ENCODE measurements around the gene TAOK1. TPM values are rescaled to one million over a fixed set of nuclear protein-coding genes. Genes with fewer than 3 reads are reported as not detected.

The TAOK1 gene
- total RNA-seq, 1 donor from 2014 or later: 95.5 TPM

GRCh38 chr17:29352146-29352545 is 38.0 kb upstream of the TAOK1 start:
- TF ChIP-seq, protein P1, sequence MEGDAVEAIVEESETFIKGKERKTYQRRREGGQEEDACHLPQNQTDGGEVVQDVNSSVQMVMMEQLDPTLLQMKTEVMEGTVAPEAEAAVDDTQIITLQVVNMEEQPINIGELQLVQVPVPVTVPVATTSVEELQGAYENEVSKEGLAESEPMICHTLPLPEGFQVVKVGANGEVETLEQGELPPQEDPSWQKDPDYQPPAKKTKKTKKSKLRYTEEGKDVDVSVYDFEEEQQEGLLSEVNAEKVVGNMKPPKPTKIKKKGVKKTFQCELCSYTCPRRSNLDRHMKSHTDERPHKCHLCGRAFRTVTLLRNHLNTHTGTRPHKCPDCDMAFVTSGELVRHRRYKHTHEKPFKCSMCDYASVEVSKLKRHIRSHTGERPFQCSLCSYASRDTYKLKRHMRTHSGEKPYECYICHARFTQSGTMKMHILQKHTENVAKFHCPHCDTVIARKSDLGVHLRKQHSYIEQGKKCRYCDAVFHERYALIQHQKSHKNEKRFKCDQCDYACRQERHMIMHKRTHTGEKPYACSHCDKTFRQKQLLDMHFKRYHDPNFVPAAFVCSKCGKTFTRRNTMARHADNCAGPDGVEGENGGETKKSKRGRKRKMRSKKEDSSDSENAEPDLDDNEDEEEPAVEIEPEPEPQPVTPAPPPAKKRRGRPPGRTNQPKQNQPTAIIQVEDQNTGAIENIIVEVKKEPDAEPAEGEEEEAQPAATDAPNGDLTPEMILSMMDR (IDR thresholded peaks at IDR 0.05; ENCODE audit: unreplicated experiment): no peak
- Mint-ChIP-seq H3K27me3 (ENCODE audit: unreplicated experiment) (no peaks in the 10 kb centered on the region), H3K4me1 (ENCODE audit: unreplicated experiment) (no peaks in the 10 kb centered on the region), H3K4me3 (ENCODE audit: unreplicated experiment) (no peak overlapping the region), H3K9me3 (ENCODE audit: unreplicated experiment) (no peaks in the 10 kb centered on the region), H3K27ac (ENCODE audit: unreplicated experiment) (no peak overlapping the region), H3K36me3 (ENCODE audit: low read depth, unreplicated experiment) (no peaks in the 10 kb centered on the region)
- no peak for DNase-seq (ENCODE audit: low spot score)

DNA sequence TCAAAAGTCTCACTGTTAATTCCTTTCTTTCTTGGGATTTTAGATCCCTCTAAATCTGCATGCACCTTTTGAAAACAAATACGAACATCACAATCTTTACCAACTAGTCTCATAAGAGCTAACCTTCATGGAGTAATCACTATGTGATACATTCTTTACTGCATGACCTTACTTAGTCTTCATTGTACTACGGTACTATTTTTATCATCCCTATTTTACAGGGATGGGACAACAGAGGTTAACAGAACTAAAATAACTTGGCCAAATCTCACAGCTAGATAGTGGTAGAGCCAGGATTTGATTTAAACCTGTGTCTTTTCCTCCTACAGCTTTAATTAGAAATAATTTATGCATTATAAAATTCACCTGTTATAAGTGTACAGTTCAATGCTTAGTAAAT is 32.9 kb upstream of the TAOK1 start:
- H3K9me3 Mint-ChIP-seq (ENCODE audit: unreplicated experiment): no peaks in the 10 kb centered on the region
- no peak overlapping the region for H3K4me3 Mint-ChIP-seq (ENCODE audit: unreplicated experiment)
- H3K4me1 Mint-ChIP-seq (ENCODE audit: unreplicated experiment): no peaks in the 10 kb centered on the region
- no peak for DNase-seq (ENCODE audit: low spot score)
- TF ChIP-seq, protein P1 (IDR thresholded peaks at IDR 0.05; ENCODE audit: unreplicated experiment): no peak
- H3K36me3 Mint-ChIP-seq (ENCODE audit: low read depth, unreplicated experiment): no peaks in the 10 kb centered on the region
- H3K27me3 Mint-ChIP-seq (ENCODE audit: unreplicated experiment): no peaks in the 10 kb centered on the region
- no peak overlapping the region for H3K27ac Mint-ChIP-seq (ENCODE audit: unreplicated experiment)

DNA sequence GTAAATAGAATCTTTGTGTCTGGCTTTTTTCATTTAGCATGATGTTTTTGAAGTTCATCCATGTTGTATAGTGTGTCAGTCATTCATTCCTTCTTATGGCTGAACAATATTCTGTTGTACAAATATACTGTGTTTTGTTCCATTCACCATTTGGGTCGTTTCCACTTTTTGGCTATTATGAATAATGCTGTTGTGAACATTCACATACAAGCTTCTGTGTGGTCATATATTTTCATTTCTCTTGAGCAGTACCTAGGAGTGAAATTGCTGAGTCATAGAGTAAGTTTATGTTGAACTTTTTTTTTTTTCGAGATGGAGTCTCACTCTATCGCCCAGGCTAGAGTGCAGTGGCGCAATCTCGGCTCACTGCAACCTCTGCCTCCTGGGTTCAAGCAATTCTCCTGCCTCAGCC is 32.3 kb upstream of the TAOK1 start:
- no peak for DNase-seq (ENCODE audit: low spot score)
- Mint-ChIP-seq H3K4me3 (ENCODE audit: unreplicated experiment) (no peak overlapping the region), H3K36me3 (ENCODE audit: low read depth, unreplicated experiment) (no peaks in the 10 kb centered on the region), H3K9me3 (ENCODE audit: unreplicated experiment) (no peaks in the 10 kb centered on the region), H3K4me1 (ENCODE audit: unreplicated experiment) (no peaks in the 10 kb centered on the region), H3K27ac (ENCODE audit: unreplicated experiment) (no peak overlapping the region), H3K27me3 (ENCODE audit: unreplicated experiment) (no peaks in the 10 kb centered on the region)
- TF ChIP-seq, protein P1 (IDR thresholded peaks at IDR 0.05; ENCODE audit: unreplicated experiment): no peak

DNA sequence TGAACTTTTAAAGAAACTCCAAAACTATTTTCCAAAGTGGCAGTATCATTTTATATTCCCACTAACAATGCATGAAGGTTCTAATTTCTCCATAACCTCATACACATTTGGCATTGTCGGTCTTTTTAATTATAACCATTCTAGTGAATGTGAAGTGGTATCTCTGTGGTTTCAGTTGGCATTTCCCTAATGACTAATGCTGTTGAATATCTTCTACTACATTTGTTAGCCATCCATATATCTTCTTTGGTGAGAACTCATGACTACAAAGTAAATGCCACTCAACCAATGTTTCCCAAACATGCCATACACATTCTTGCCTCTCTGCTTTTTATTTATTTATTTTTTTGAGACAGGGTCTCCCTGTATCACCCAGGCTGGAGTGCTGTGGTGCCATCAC is 31.7 kb upstream of the TAOK1 start:
- H3K9me3 Mint-ChIP-seq (ENCODE audit: unreplicated experiment): no peaks in the 10 kb centered on the region
- H3K4me1 Mint-ChIP-seq (ENCODE audit: unreplicated experiment): no peaks in the 10 kb centered on the region
- TF ChIP-seq, protein P1 (IDR thresholded peaks at IDR 0.05; ENCODE audit: unreplicated experiment): no peak

GRCh38 chr17:29359777-29360176 is 30.4 kb upstream of the TAOK1 start:
- no peaks in the 10 kb centered on the region for H3K9me3 Mint-ChIP-seq (ENCODE audit: unreplicated experiment)
- TF ChIP-seq, protein P1 (IDR thresholded peaks at IDR 0.05; ENCODE audit: unreplicated experiment): no peak
- no peak overlapping the region for H3K4me3 Mint-ChIP-seq (ENCODE audit: unreplicated experiment)
- no peaks in the 10 kb centered on the region for H3K4me1 Mint-ChIP-seq (ENCODE audit: unreplicated experiment)
- H3K27me3 Mint-ChIP-seq (ENCODE audit: unreplicated experiment): no peaks in the 10 kb centered on the region
- no peaks in the 10 kb centered on the region for H3K36me3 Mint-ChIP-seq (ENCODE audit: low read depth, unreplicated experiment)
- no peak for DNase-seq (ENCODE audit: low spot score)
- H3K27ac Mint-ChIP-seq (ENCODE audit: unreplicated experiment): no peak overlapping the region

More for the DNA sequence above, 31.7 kb upstream of the TAOK1 start:
- DNase-seq (ENCODE audit: low spot score): no peak
- H3K4me3 Mint-ChIP-seq (ENCODE audit: unreplicated experiment): no peak overlapping the region
- no peaks in the 10 kb centered on the region for H3K27me3 Mint-ChIP-seq (ENCODE audit: unreplicated experiment)
- H3K27ac Mint-ChIP-seq (ENCODE audit: unreplicated experiment): no peak overlapping the region
- no peaks in the 10 kb centered on the region for H3K36me3 Mint-ChIP-seq (ENCODE audit: low read depth, unreplicated experiment)

Data from endothelial cell (in vitro differentiated cells).